SK-N-SH (cell line): ENCODE data around the gene SIM1. TPM values are rescaled to one million over a fixed set of nuclear protein-coding genes. Genes with fewer than 3 reads are reported as not detected.

Experiments used
- CTCF ChIA-PET: fragments of 300-600, 350-600 bp; formaldehyde crosslinking; extraction: SDS; loops from one replicate; lab custom pipeline; 2021; lab: Yijun Ruan, JAX
- POLR2A ChIA-PET: fragments of 350-600 bp; sonication (Branson Sonifier 250); formaldehyde crosslinking; extraction: SDS; loops from one replicate; lab custom pipeline; 2020; ENCODE audit warnings: antibody characterized with exemption, inconsistent platforms; lab: Yijun Ruan, JAX
- DNase-seq: peaks from one replicate; pipeline ENCODE4 v3.0.0; 2012
- H2AFZ ChIP-seq: fragments of 200-600 bp; sonication (generic); 2 replicates; pipeline ENCODE4 v1.8.1; 2016; ENCODE audit warnings: antibody characterized with exemption, mild to moderate bottlenecking, low read depth
- H3F3A ChIP-seq: fragments of 200-600 bp; sonication (generic); replicated peaks from 2 replicates; pipeline ENCODE3; 2016; ENCODE audit warnings: antibody characterized with exemption, mild to moderate bottlenecking; ENCODE audit not compliant: insufficient read depth
- H3K27ac ChIP-seq, 2 experiments: fragments of 200-500 bp in 1 of 2; fragments of 200-600 bp in 1 of 2; sonication (Bioruptor generic) in 1 of 2; sonication (generic), shearing (Covaris generic) in 1 of 2; 2 replicates each; pipeline versions ENCODE4 v1.5.1 to v1.6.1; 2014 to 2016; ENCODE audit warnings: low read depth in 2 of 2, inconsistent platforms in 1 of 2, low read length in 1 of 2, mild to moderate bottlenecking in 1 of 2, mixed read lengths in 1 of 2
- H3K27me3 ChIP-seq: fragments of 200-600 bp; sonication (generic), shearing (Covaris generic); 2 replicates; pipeline ENCODE4 v1.6.1; 2016; ENCODE audit warnings: mixed run types; ENCODE audit not compliant: insufficient read depth
- H3K36me3 ChIP-seq, 2 experiments: fragments of 200-500 bp in 1 of 2; fragments of 200-600 bp in 1 of 2; sonication (Bioruptor generic) in 1 of 2; sonication (generic) in 1 of 2; replicated peaks in 1 of 2; 2 replicates each; pipeline versions ENCODE3 to v1.5.1; 2014 to 2016; ENCODE audit warnings: low read length in 1 of 2, mild to moderate bottlenecking in 1 of 2; ENCODE audit not compliant: insufficient read depth in 2 of 2, control insufficient read depth in 1 of 2
- H3K4me1 ChIP-seq, 2 experiments: fragments of 200-500 bp in 1 of 2; fragments of 200-600 bp in 1 of 2; sonication (Bioruptor generic) in 1 of 2; sonication (generic), shearing (Covaris generic) in 1 of 2; 2 replicates each; pipeline versions ENCODE4 v1.5.1 to v1.6.1; 2014 to 2016; ENCODE audit warnings: low read depth in 1 of 2, low read length in 1 of 2, mixed run types in 1 of 2; ENCODE audit not compliant: insufficient read depth in 2 of 2, control insufficient read depth in 1 of 2
- H3K4me2 ChIP-seq: fragments of 200-600 bp; sonication (generic), shearing (Covaris generic); 2 replicates; pipeline ENCODE4 v1.6.1; 2017; ENCODE audit warnings: mixed run types
- H3K4me3 ChIP-seq, 2 experiments: fragments of 200-500 bp in 1 of 2; fragments of 200-600 bp in 1 of 2; sonication (Bioruptor generic) in 1 of 2; sonication (generic), shearing (Covaris generic) in 1 of 2; 2 replicates each; pipeline versions ENCODE4 v1.5.1 to v1.8.1; 2014 to 2016; ENCODE audit warnings: low read depth in 2 of 2, inconsistent platforms in 1 of 2, low read length in 1 of 2, mild to moderate bottlenecking in 1 of 2, mixed read lengths in 1 of 2, moderate library complexity in 1 of 2
- H3K79me2 ChIP-seq: fragments of 200-600 bp; sonication (generic); 2 replicates; pipeline ENCODE4 v1.8.1; 2017; ENCODE audit warnings: mild to moderate bottlenecking; ENCODE audit not compliant: insufficient read depth
- H3K9ac ChIP-seq: fragments of 200-600 bp; sonication (generic); 2 replicates; pipeline ENCODE4 v1.6.1; 2017; ENCODE audit warnings: mixed run types
- H3K9me2 ChIP-seq: fragments of 200-600 bp; sonication (generic); 2 replicates; pipeline ENCODE4 v1.6.1; 2017; ENCODE audit warnings: mixed run types
- H3K9me3 ChIP-seq: fragments of 200-600 bp; sonication (generic); 2 replicates; pipeline ENCODE4 v1.6.1; 2017; ENCODE audit warnings: mixed run types, mild to moderate bottlenecking, moderate library complexity
- H4K20me1 ChIP-seq: fragments of 200-600 bp; sonication (generic); 2 replicates; pipeline ENCODE4 v1.6.1; 2017; ENCODE audit warnings: mild to moderate bottlenecking, mixed run types; ENCODE audit not compliant: insufficient read depth
- CTCF ChIP-seq: fragments of 200-600 bp; sonication (generic); IDR thresholded peaks from 2 replicates; pipeline ENCODE4 v1.6.1; 2017; ENCODE audit warnings: antibody characterized with exemption, mild to moderate bottlenecking, moderate library complexity
- EZH2phosphoT487 ChIP-seq: fragments of 200-600 bp; sonication (generic); IDR thresholded peaks from 2 replicates; pipeline ENCODE4 v1.6.1; 2017; ENCODE audit warnings: low read depth, mixed run types, mild to moderate bottlenecking, antibody characterized with exemption, moderate library complexity, borderline replicate concordance
- FOSL2 ChIP-seq: IDR thresholded peaks from 2 replicates; pipeline ENCODE4 v1.4.0; 2012; ENCODE audit warnings: low read depth, mild to moderate bottlenecking, moderate library complexity, borderline replicate concordance
- FOXM1 ChIP-seq: IDR thresholded peaks from 2 replicates; pipeline ENCODE4 v1.4.0; 2012; ENCODE audit warnings: low read depth, mild to moderate bottlenecking
- GATA2 ChIP-seq: sonication (generic); formaldehyde crosslinking; IDR thresholded peaks from 2 replicates; pipeline ENCODE4 v1.5.0; 2020; ENCODE audit warnings: mild to moderate bottlenecking, missing genetic modification reagents
- MEF2A ChIP-seq: IDR thresholded peaks from 2 replicates; pipeline ENCODE4 v1.4.0; 2012; ENCODE audit warnings: low read depth, borderline replicate concordance
- MXI1 ChIP-seq: IDR thresholded peaks from 2 replicates; pipeline ENCODE4 v1.6.1; 2012; ENCODE audit warnings: mild to moderate bottlenecking, low read depth, low read length, improper control_type of control experiment
- NRF1 ChIP-seq: IDR thresholded peaks from 2 replicates; pipeline ENCODE4 v1.6.1; 2012; ENCODE audit warnings: low read depth, mild to moderate bottlenecking, low read length
- PBX3 ChIP-seq: IDR thresholded peaks from 2 replicates; pipeline ENCODE4; 2012
- POLR2AphosphoS5 ChIP-seq: IDR thresholded peaks from 2 replicates; pipeline ENCODE4 v1.6.1; 2012; ENCODE audit warnings: low read depth, low read length
- RFX5 ChIP-seq: IDR thresholded peaks from 2 replicates; pipeline ENCODE4 v1.6.1; 2012; ENCODE audit warnings: mild to moderate bottlenecking, improper control_type of control experiment, low read length
- SIN3A ChIP-seq: IDR thresholded peaks from 2 replicates; pipeline ENCODE4 v1.6.1; 2012; ENCODE audit warnings: low read depth, mild to moderate bottlenecking, low read length, moderate library complexity, borderline replicate concordance
- SMC3 ChIP-seq: IDR thresholded peaks from 2 replicates; pipeline ENCODE4 v1.6.1; 2012; ENCODE audit warnings: low read depth, low read length, improper control_type of control experiment
- TEAD4 ChIP-seq: IDR thresholded peaks from 2 replicates; pipeline ENCODE4 v1.4.0; 2012; ENCODE audit warnings: mild to moderate bottlenecking, borderline replicate concordance; ENCODE audit not compliant: insufficient read depth
- ZBTB33 ChIP-seq: IDR thresholded peaks from 2 replicates; pipeline ENCODE4 v1.4.0; 2012; ENCODE audit warnings: low read depth, borderline replicate concordance
- polyA plus RNA-seq, 3 experiments: library from polyadenylated mRNA; depleted of rRNA; stranded (reverse); fragments of >200 nt; gene quantifications; 2 replicates each; pipeline ENCODE4 v1.2.3, GENCODE V29; 2012

The SIM1 gene
- polyA plus RNA-seq, 1 of the 3 experiments (the other 2 are of a cell fraction) = not detected

GRCh38 chr6:100417036-100417435, 47.7 kb downstream of the SIM1 start (continued):
- no peak for TF ChIP-seq MEF2A
- TF ChIP-seq RFX5 = no peak
- no peak for TF ChIP-seq SIN3A
- no peak for TF ChIP-seq FOXM1
- TF ChIP-seq GATA2 (CRISPR knock-in tag) = no peak
- no peak for TF ChIP-seq ZBTB33
- TF ChIP-seq FOSL2 = no peak
- no peak for TF ChIP-seq TEAD4
- no peak for TF ChIP-seq POLR2AphosphoS5

- H3K4me2 ChIP-seq = no peak overlapping the region
- H3K79me2 ChIP-seq = no peaks in the 10 kb centered on the region
- CTCF ChIA-PET = no interaction called here
- H3K27me3 ChIP-seq = peaks cover 20% of the 10 kb centered on the region; the same call in 1 of the 2 replicates
- H3K4me3 ChIP-seq = no peak overlapping the region
- no peak overlapping the region for H3K9ac ChIP-seq
- H2AFZ ChIP-seq = no peak overlapping the region
- H3K9me3 ChIP-seq = no peaks in the 10 kb centered on the region
- no peaks in the 10 kb centered on the region for H4K20me1 ChIP-seq
- H3K9me2 ChIP-seq = no peaks in the 10 kb centered on the region
- POLR2A ChIA-PET = no interaction called here
- TF ChIP-seq SMC3 (no peak), FOSL2 (no peak), PBX3 (no peak), FOXM1 (no peak), GATA2 (CRISPR knock-in tag) (no peak), NRF1 (no peak), MEF2A (no peak), CTCF (no peak), MXI1 (no peak), EZH2phosphoT487 (no peak)
- no peak for DNase-seq
- H3K4me1 ChIP-seq = no peaks in the 10 kb centered on the region
- no peak overlapping the region for H3K27ac ChIP-seq
- no peaks in the 10 kb centered on the region for H3K36me3 ChIP-seq
- H3F3A ChIP-seq = no peaks in the 10 kb centered on the region
Measured at GRCh38 chr6:100415768-100416167, 49.0 kb downstream of the SIM1 start.
